Kidney (tissue), 14 donors: ENCODE results near the gene CACTIN. TPM values are rescaled to one million over a fixed set of nuclear protein-coding genes. Genes with fewer than 3 reads are reported as not detected.

Experiments
- DNase-seq, 5 donors: peaks; one replicate each; pipeline ENCODE4 v3.0.0-alpha.2; 2013 to 2020
- FAIRE-seq: peaks from 2 replicates; lab custom pipeline; 2012; peaks lifted over from hg19 to GRCh38; lab: Jason Lieb, UNC
- H3K27ac ChIP-seq, 2 donors: one replicate each; pipeline ENCODE4 v1.7.0; 2013; ENCODE audit warnings: low read depth in 2 of 2, low read length in 2 of 2, inconsistent platforms in 1 of 2
- H3K27me3 ChIP-seq: one replicate; pipeline ENCODE4 v1.7.1; 2013; ENCODE audit warnings: low read length, inconsistent platforms; ENCODE audit not compliant: control insufficient read depth, insufficient read depth
- H3K36me3 ChIP-seq, 3 donors: one replicate each; pipeline versions ENCODE4 v1.7.0 to v1.7.1; 2013; ENCODE audit warnings: low read length in 3 of 3, control low read depth in 1 of 3, inconsistent platforms in 1 of 3; ENCODE audit not compliant: insufficient read depth in 3 of 3, control insufficient read depth in 2 of 3
- H3K4me1 ChIP-seq, 3 donors: one replicate each; pipeline versions ENCODE4 v1.7.0 to v1.7.1; 2013; ENCODE audit warnings: low read length in 3 of 3, inconsistent platforms in 1 of 3, low read depth in 1 of 3; ENCODE audit not compliant: control insufficient read depth in 2 of 3, insufficient read depth in 2 of 3
- H3K4me3 ChIP-seq, 3 donors: one replicate each; pipeline versions ENCODE4 v1.7.0 to v1.8.1; 2013; ENCODE audit warnings: low read length in 3 of 3, control low read depth in 1 of 3, inconsistent platforms in 1 of 3
- H3K9ac ChIP-seq, 3 donors: one replicate each; pipeline versions ENCODE4 v1.7.0 to v1.7.1; 2013; ENCODE audit warnings: low read length in 3 of 3, control low read depth in 1 of 3, inconsistent platforms in 1 of 3
- H3K9me3 ChIP-seq, 3 donors: one replicate each; pipeline versions ENCODE4 v1.7.0 to v1.7.1; 2013; ENCODE audit warnings: low read length in 3 of 3, control low read depth in 1 of 3, inconsistent platforms in 1 of 3; ENCODE audit not compliant: control insufficient read depth in 2 of 3, insufficient read depth in 1 of 3
- intact Hi-C: fragments of 100-400 bp; cut with DNase I; formaldehyde crosslinking; loops from one replicate; pipeline ENCODE4 v1.11.1; 2022
- polyA plus RNA-seq: library from polyadenylated mRNA; stranded (reverse); fragments of 350-450 nt; fragmentation: Illumina TruSeq; extraction: RNeasy Lipid Tissue Mini Kit (QIAGEN cat#74804); gene quantifications from one replicate; pipeline ENCODE4 v1.2.3, GENCODE V29; 2014; ENCODE audit warnings: low read depth, low replicate concordance; ENCODE audit not compliant: insufficient read depth
- total RNA-seq: library from RNA; stranded (reverse); fragmentation: NEBNext Ultra II Directional; extraction: Animal tissue kit (Norgen Biotek cat#: 25700); gene quantifications from one replicate; pipeline ENCODE4 v1.2.1, GENCODE V29; 2021
- TF ChIP-seq, protein P1 (sequence below): IDR thresholded peaks from 3 replicates; pipeline ENCODE4 v1.5.1; 2012; ENCODE audit warnings: mild to moderate bottlenecking, moderate library complexity, borderline replicate concordance; ENCODE audit not compliant: insufficient read depth; ENCODE audit errors: extremely low read depth
- donor health status: control.
- donor health status: control.
- donor health status: control.
- donor health status: control.
- donor health status: control.
- donor health status: DM: yes; HTN: yes; CAD: no.
- donor health status: Normal renal cell carcinoma (clear cell type).

CACTIN gene
- total and polyA plus RNA-seq, 2 donors from 2014 or later = 11.6 to 23.9 TPM

DNA sequence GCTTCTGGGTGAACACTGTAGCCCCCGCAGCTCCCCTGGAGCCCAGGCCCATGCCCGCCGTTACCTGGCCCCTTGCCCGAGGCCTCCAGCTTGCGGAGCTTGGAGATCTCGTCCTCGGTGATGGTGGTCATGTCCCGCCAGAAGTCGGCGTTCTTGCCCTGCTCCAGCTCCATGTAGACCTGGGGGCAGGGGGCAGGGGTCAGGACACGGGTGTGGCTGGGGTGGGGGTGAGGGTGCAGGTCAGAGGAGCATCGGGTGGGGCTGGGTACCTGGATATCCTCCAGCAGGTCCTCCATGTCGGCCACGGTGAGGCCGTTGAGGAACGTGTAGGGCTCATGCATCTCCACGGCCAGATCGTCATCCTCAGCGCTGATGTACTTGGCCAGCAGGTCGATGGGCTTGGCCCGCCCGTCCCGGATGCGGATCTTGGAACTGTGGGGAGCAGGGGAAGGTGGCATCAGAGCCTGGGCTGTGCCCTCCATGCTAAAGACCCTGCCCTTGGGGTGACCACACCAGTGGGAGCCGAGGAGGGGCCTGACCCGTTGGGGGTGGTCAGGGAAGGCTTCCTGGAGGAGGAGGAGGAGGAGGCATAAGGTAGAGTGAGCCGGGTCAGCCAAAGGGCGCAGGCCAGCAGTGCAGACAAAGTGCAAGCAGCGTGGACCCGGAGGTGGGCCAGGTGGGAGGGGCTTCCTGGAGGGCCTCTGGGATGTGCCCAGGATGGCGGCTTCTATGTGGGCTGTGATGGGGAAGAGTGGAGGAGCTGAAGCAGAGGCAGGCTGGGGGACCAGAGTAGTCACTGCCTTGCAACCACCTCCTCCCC is 7.6 kb downstream of the CACTIN start:
- Histone ChIP-seq H3K36me3 (no peaks in the 10 kb centered on the region), H3K27me3 (no peaks in the 10 kb centered on the region), H3K9ac (no peak overlapping the region), H3K4me3 (no peak overlapping the region), H3K4me1 (peaks cover 0 to 4% (median 0%) of the 10 kb centered on the region in 3 donors), H3K27ac (no peak overlapping the region), H3K9me3 (no peaks in the 10 kb centered on the region)
- intact Hi-C loops = no loop called here
- TF ChIP-seq, protein P1, sequence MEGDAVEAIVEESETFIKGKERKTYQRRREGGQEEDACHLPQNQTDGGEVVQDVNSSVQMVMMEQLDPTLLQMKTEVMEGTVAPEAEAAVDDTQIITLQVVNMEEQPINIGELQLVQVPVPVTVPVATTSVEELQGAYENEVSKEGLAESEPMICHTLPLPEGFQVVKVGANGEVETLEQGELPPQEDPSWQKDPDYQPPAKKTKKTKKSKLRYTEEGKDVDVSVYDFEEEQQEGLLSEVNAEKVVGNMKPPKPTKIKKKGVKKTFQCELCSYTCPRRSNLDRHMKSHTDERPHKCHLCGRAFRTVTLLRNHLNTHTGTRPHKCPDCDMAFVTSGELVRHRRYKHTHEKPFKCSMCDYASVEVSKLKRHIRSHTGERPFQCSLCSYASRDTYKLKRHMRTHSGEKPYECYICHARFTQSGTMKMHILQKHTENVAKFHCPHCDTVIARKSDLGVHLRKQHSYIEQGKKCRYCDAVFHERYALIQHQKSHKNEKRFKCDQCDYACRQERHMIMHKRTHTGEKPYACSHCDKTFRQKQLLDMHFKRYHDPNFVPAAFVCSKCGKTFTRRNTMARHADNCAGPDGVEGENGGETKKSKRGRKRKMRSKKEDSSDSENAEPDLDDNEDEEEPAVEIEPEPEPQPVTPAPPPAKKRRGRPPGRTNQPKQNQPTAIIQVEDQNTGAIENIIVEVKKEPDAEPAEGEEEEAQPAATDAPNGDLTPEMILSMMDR = no peak
- DNase-seq (peak in 1 of 5 donors; percentile 71), FAIRE-seq (no peak)

DNA sequence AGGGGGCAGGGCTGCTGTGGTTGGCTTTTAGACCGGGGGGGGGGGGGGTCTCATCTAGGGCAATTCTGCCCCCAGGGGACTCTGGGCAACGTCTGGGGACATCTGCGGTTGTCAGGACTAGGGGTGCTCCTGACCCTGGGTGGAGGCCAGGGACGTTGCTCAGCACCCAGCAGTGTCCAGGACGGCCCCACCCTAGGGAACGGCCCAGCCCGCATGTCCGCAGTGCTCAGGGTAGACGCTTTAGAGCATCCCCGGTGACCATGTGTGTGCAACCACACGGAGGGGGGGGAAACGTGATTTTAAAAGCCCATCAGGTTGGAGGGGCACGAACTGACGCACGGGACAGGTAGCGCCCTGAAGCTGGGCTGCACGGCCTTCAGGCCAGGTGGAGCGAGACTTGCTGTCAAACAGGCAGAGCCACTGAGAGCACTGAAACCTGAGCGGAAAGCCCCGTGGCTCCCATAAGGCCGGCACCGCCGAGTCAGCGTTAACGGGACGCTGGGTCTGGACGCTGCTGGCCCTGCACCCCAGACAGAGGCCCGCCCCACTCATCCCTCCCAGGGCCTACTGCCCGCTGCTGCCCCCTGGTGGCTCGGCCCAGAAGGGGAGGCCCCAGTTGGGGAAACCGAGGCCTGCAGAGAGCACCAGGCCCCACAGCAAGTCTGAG is 8.3 kb downstream of the CACTIN start:
- no peaks in the 10 kb centered on the region for H3K27me3 ChIP-seq
- peak in 4 of 5 donors; percentile 37 to 87 (median 59) for DNase-seq
- H3K9me3 ChIP-seq = no peaks in the 10 kb centered on the region
- H3K4me3 ChIP-seq = peak overlapping the region in 1 of 3 donors; percentile 32
- no peaks in the 10 kb centered on the region for H3K36me3 ChIP-seq
- TF ChIP-seq, protein P1 = peak; percentile 73
- no peak overlapping the region for H3K27ac ChIP-seq
- peaks cover 0 to 3% (median 0%) of the 10 kb centered on the region in 3 donors for H3K4me1 ChIP-seq
- intact Hi-C loops = no loop called here
- FAIRE-seq = no peak
- no peak overlapping the region for H3K9ac ChIP-seq

DNA sequence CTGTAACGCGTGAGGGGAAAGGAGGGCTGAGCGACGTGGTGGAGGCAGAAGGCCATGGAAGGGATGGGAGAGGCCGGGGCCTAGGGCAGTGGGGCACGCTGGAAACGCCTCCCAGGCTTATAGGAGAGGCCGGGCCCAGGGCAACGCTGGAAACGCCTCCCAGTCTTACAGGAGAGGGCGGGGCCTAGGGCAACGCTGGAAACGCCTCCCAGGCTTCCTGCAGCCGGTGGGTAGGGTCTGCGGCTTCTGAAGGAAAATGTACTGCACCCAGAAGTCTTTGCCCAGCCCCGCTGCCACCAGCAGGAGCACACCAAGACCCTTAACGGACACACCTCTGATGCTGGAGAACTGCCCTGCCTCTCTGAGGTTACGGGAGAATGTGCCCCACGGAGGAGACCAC is 9.1 kb downstream of the CACTIN start:
- Histone ChIP-seq H3K4me1 (peaks cover 0 to 3% (median 0%) of the 10 kb centered on the region in 3 donors), H3K4me3 (no peak overlapping the region), H3K27me3 (no peaks in the 10 kb centered on the region), H3K9me3 (no peaks in the 10 kb centered on the region), H3K27ac (no peak overlapping the region), H3K36me3 (no peaks in the 10 kb centered on the region), H3K9ac (no peak overlapping the region)
- DNase-seq = no peak
- intact Hi-C loops = no loop called here
- FAIRE-seq = no peak
- TF ChIP-seq, protein P1 = no peak
